Pancreas (tissue), 10 donors: ENCODE data around the gene SACS. TPM values are rescaled to one million over a fixed set of nuclear protein-coding genes. Genes with fewer than 3 reads are reported as not detected.

Source experiments
- ATAC-seq, 4 donors: fragments of 200-7000 bp; cut with Tn5 transposase; one replicate each; pipeline versions ENCODE4 v1.8.0 to v1.9.1; 2020; ENCODE audit warnings: mild to moderate bottlenecking in 4 of 4, moderate library complexity in 4 of 4
- DNase-seq, 6 donors: peaks; one replicate each; pipeline ENCODE4 v3.0.0-alpha.2; 2020
- FAIRE-seq: peaks from 2 replicates; lab custom pipeline; 2012; peaks lifted over from hg19 to GRCh38; lab: Jason Lieb, UNC
- H3K27ac ChIP-seq, 4 donors: fragments of 200-600 bp; sonication (generic); 1 replicate in 3 of 4; 2 replicates in 1 of 4; pipeline versions ENCODE4 v1.5.0 to v1.8.0; 2020
- H3K27me3 ChIP-seq, 4 donors: fragments of 200-600 bp; one replicate each; pipeline ENCODE4 v1.8.0; 2021
- H3K36me3 ChIP-seq, 3 donors: fragments of 200-600 bp; sonication (generic) in 1 of 3; one replicate each; pipeline versions ENCODE4 v1.5.0 to v1.8.0; 2020 to 2021
- H3K4me1 ChIP-seq, 3 donors: fragments of 200-600 bp; one replicate each; pipeline ENCODE4 v1.8.0; 2021
- H3K4me3 ChIP-seq, 4 donors: fragments of 200-600 bp; sonication (generic) in 2 of 4; one replicate each; pipeline versions ENCODE4 v1.5.0 to v1.8.0; 2020 to 2021
- H3K9me3 ChIP-seq, 4 donors: fragments of 200-600 bp; one replicate each; pipeline ENCODE4 v1.8.0; 2021
- WGBS, 2 donors: extraction: QIAGEN DNeasy Blood & Tissue Kit; methylation state at CpG; one replicate each; pipeline ENCODE4 v1.1.7; 2013; 5-methylcytosine and 5-hydroxymethylcytosine counted together
- intact Hi-C, 3 donors: fragments of 100-400 bp; cut with DNase I; formaldehyde crosslinking; loops; one replicate each; pipeline versions ENCODE4 v1.11.1 to v1.14.2; 2022
- polyA plus RNA-seq, 2 donors: library from polyadenylated mRNA; stranded (reverse); fragments of 200-250 nt; gene quantifications; one replicate each; pipeline ENCODE4 v1.2.3, GENCODE V29; 2013
- total RNA-seq, 6 donors: library from RNA; stranded (reverse); fragmentation: NEBNext Ultra II Directional in 4 of 6; extraction: Animal tissue kit (Norgen Biotek cat#: 25700) in 4 of 6; gene quantifications; one replicate each; pipeline versions ENCODE4 v1.2.1 to v1.2.4, GENCODE V29; 2021 to 2023
- TF ChIP-seq, protein P1 (sequence below), 4 donors: fragments of 200-600 bp; sonication (generic) in 3 of 4; IDR thresholded peaks; one replicate each; pipeline versions ENCODE4 v1.5.0 to v1.8.0; 2021; ENCODE audit warnings: antibody characterized with exemption in 4 of 4
- donor health status: healthy with polysubstance abuse.
- donor health status: DM: no; HTN: no; CAD: no; lungs with moderate emphysema.
- donor health status: DM: no; HTN: no; CAD: no.
- donor health status: control.
- donor health status: control.
- donor health status: Bipolar disorder and iron deficiency.
- donor health status: DM: yes; HTN: yes; CAD: no.
- donor health status: DM: no; HTN: no; CAD: no.
- donor health status: DM: no; HTN: no; CAD: no.
- donor health status: DM: yes; HTN: yes; CAD: no.

Gene SACS
- total and polyA plus RNA-seq, 8 donors: 2.1 to 7.9 (median 4.6) TPM

- no peak overlapping the region for H3K27ac ChIP-seq
- no peak for DNase-seq
These were observed 38.7 kb upstream of the SACS start for GRCh38 chr13:23472189-23472588.

DNA sequence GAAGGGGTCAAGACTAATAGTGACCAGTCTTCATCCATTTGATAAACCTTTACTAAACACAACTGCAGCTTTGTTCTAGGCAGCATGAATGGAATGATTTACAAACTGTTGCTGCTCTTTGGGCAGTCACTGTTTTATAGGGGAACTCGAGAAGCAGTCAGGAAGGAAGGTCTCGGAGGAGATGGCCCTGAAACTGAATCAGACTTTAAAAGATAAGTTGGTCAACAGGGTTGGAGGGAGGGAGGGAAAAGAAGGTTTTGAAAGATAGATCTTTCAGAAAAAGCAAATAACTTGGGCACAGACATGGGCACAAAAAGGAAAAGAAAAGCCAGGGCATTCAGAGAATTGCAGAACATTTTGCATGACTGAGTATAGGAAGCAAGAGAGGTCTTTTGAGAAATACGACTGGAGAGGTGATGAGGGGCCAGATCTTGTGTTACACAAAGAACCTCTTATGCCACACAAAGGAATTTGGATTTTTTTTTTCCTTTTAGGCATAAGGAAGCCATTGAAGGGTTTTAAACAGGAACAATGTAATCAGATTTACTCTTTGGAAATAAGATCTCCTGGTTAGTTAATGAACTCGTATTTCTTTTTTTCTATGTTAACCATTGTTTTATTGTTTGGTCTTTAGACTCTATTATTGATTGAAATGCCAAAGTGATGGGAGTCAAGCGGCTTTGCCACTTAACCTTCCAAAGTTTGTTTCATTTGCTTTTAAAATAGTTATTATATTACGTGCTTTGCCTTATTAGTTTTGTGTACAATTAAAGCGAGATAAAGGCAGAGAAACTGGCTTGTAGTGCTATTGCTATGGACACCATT, 37.5 kb upstream of the SACS start:
- FAIRE-seq (no peak), DNase-seq (no peak), ATAC-seq (peak in 2 of 4 donors; percentile 14 to 33)
- no peaks in the 10 kb centered on the region for H3K36me3 ChIP-seq
- H3K27ac ChIP-seq: peak overlapping the region in 2 of 4 donors; percentile 10 to 13
- 14 to 19% methylated on average over 7 of the region's 7 CpGs for WGBS, 2 donors
- H3K4me1 ChIP-seq: peaks cover 0 to 8% (median under 1%) of the 10 kb centered on the region in 3 donors
- intact Hi-C loops: no loop called here
- H3K27me3 ChIP-seq: no peaks in the 10 kb centered on the region
- H3K4me3 ChIP-seq: no peak overlapping the region
- no peaks in the 10 kb centered on the region for H3K9me3 ChIP-seq
- TF ChIP-seq, protein P1, sequence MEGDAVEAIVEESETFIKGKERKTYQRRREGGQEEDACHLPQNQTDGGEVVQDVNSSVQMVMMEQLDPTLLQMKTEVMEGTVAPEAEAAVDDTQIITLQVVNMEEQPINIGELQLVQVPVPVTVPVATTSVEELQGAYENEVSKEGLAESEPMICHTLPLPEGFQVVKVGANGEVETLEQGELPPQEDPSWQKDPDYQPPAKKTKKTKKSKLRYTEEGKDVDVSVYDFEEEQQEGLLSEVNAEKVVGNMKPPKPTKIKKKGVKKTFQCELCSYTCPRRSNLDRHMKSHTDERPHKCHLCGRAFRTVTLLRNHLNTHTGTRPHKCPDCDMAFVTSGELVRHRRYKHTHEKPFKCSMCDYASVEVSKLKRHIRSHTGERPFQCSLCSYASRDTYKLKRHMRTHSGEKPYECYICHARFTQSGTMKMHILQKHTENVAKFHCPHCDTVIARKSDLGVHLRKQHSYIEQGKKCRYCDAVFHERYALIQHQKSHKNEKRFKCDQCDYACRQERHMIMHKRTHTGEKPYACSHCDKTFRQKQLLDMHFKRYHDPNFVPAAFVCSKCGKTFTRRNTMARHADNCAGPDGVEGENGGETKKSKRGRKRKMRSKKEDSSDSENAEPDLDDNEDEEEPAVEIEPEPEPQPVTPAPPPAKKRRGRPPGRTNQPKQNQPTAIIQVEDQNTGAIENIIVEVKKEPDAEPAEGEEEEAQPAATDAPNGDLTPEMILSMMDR (IDR thresholded peaks at IDR 0.05): no peak

More at GRCh38 chr13:23472189-23472588, 38.7 kb upstream of the SACS start:
- no peaks in the 10 kb centered on the region for H3K27me3 ChIP-seq
- WGBS, 2 donors: 79 to 80% methylated on average over 4 of the region's 4 CpGs
- no peak for FAIRE-seq
- H3K4me3 ChIP-seq: no peak overlapping the region
- TF ChIP-seq, protein P1 (IDR thresholded peaks at IDR 0.05): no peak
- no peaks in the 10 kb centered on the region for H3K9me3 ChIP-seq
- ATAC-seq: no peak
- H3K4me1 ChIP-seq: peaks cover 0 to 8% (median 0%) of the 10 kb centered on the region in 3 donors
- H3K36me3 ChIP-seq: no peaks in the 10 kb centered on the region
- intact Hi-C loops: no loop called here

DNA sequence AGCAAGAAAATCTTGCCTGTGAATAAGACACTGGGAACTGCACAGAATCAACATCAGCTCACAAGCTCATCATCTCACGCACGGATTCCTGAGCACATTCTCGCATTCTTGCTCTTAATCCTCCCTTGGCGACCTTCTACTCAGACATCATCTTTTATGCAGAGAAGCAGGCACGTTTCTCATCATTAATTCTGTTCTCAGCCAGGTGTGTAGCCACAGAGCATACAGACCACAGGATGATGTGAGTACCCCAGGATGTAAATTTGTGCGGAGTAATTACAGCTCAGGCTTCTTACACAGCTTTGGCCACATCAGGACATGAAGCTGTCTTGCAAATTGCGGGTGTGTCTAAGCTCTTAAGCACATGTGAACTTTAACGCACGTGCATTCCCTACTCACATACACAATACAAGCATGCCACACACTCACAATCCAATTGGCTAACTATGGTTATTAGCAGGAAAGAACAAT, 36.5 kb upstream of the SACS start:
- no peak overlapping the region for H3K27ac ChIP-seq
- no peaks in the 10 kb centered on the region for H3K9me3 ChIP-seq
- no peak overlapping the region for H3K4me3 ChIP-seq
- no peaks in the 10 kb centered on the region for H3K27me3 ChIP-seq
- intact Hi-C loops: loop anchor here (10.0 kb wide), 1 partner anchor 405 kb away; no protein-coding TSS in a partner anchor
- 60 to 64% methylated on average over 9 of the region's 9 CpGs for WGBS, 2 donors
- H3K36me3 ChIP-seq: no peaks in the 10 kb centered on the region
- TF ChIP-seq, protein P1 (IDR thresholded peaks at IDR 0.05): no peak
- no peak for DNase-seq
- ATAC-seq: no peak
- H3K4me1 ChIP-seq: peaks cover 0 to 8% (median 3%) of the 10 kb centered on the region in 3 donors
- no peak for FAIRE-seq

GRCh38 chr13:23468811-23469210, 35.3 kb upstream of the SACS start:
- H3K9me3 ChIP-seq: no peaks in the 10 kb centered on the region
- WGBS, 2 donors: 55 to 61% methylated on average over 3 of the region's 3 CpGs

More at GRCh38 chr13:23468811-23469210, 35.3 kb upstream of the SACS start:
- FAIRE-seq (no peak), ATAC-seq (no peak), DNase-seq (no peak)
- Histone ChIP-seq H3K4me3 (no peak overlapping the region), H3K4me1 (peaks cover 0 to 8% (median 3%) of the 10 kb centered on the region in 3 donors), H3K27ac (no peak overlapping the region), H3K27me3 (no peaks in the 10 kb centered on the region), H3K36me3 (no peaks in the 10 kb centered on the region)
- TF ChIP-seq, protein P1 (IDR thresholded peaks at IDR 0.05): no peak
- intact Hi-C loops: loop anchor here (10.0 kb wide), 1 partner anchor 406 kb away; no protein-coding TSS in a partner anchor
